NB4 (cell line): ENCODE measurements around the gene ZNF273.

ENCODE experiments used
- CTCF ChIP-seq: IDR thresholded peaks from one replicate; pipeline ENCODE4 v1.5.1; 2012; ENCODE audit warnings: low read depth, low read length
- POLR2A ChIP-seq: IDR thresholded peaks from 2 replicates; pipeline ENCODE4 v1.6.1; 2011; ENCODE audit warnings: mild to moderate bottlenecking; ENCODE audit not compliant: insufficient read length; ENCODE audit errors: extremely low read depth

- TF ChIP-seq POLR2A (no peak), CTCF (no peak)
Measured at GRCh38 chr7:64879086-64879730, 23.9 kb upstream of the ZNF273 start.
